GM10266 (cell line): ENCODE measurements around the gene CEACAM19.
"Not testable (repeated sequence)": the region's sequence is repeated elsewhere in the genome, so short reads cannot be mapped to it uniquely, and the experiment has no call there.

Experiments
- DNase-seq: peaks from one replicate; pipeline ENCODE4 v3.0.0; 2012; ENCODE audit errors: extremely low spot score
- CTCF ChIP-seq: IDR thresholded peaks from 2 replicates; pipeline ENCODE4 v1.5.1; 2012; ENCODE audit warnings: mild to moderate bottlenecking, low read depth; ENCODE audit not compliant: control insufficient read depth, insufficient read depth; ENCODE audit errors: missing control alignments

CEACAM19 gene

GRCh38 chr19:44714597-44715169 is 43.4 kb downstream of the CEACAM19 start:
- no peak for TF ChIP-seq CTCF
- DNase-seq, result no peak

- no peak for TF ChIP-seq CTCF
- DNase-seq, result no peak
These were observed 46.3 kb downstream of the CEACAM19 start for GRCh38 chr19:44717603-44718002.

- DNase-seq, result no peak
- TF ChIP-seq CTCF, result no peak
These were observed 47.4 kb downstream of the CEACAM19 start for GRCh38 chr19:44718441-44719261.

GRCh38 chr19:44719262-44719701 is 48.0 kb downstream of the CEACAM19 start:
- DNase-seq, result no peak

GRCh38 chr19:44720396-44720795 is 49.1 kb downstream of the CEACAM19 start:
- DNase-seq, result not testable (repeated sequence)

More at GRCh38 chr19:44719262-44719701, 48.0 kb downstream of the CEACAM19 start:
- TF ChIP-seq CTCF, result no peak

GRCh38 chr19:44720945-44721344 is 49.7 kb downstream of the CEACAM19 start:
- TF ChIP-seq CTCF, result no peak
- DNase-seq, result no peak

- DNase-seq, result not testable (repeated sequence)
These were observed 50.1 kb downstream of the CEACAM19 start for GRCh38 chr19:44721369-44721768.
